CD8-positive, alpha-beta memory T cell (primary cell): Measurements from ENCODE around the gene SLC25A44. TPM values are rescaled to one million over a fixed set of nuclear protein-coding genes. Genes with fewer than 3 reads are reported as not detected.

Source experiments
- polyA plus RNA-seq: library from polyadenylated mRNA; unstranded; fragments of 300-500 nt; fragmentation: Illumina TruSeq; gene quantifications from one replicate; pipeline ENCODE4 v1.2.3, GENCODE V29; 2021
- total RNA-seq, 2 experiments: library from RNA; stranded (reverse); gene quantifications; one replicate each; pipeline ENCODE4 v1.2.3, GENCODE V29; 2021

SLC25A44 gene
- total and polyA plus RNA-seq, 3 experiments from 2014 or later, result 21.4 to 32.4 (median 30.8) TPM

Other genes with a start within 250 kb of the SLC25A44 start
- 100 to 1,000 TPM; 168 to 176 TPM for gene ARHGEF2, start 215.6 kb upstream of the SLC25A44 start, total RNA-seq
- 18.8 TPM for gene ARHGEF2, start 215.6 kb upstream of the SLC25A44 start, polyA plus RNA-seq
- gene SSR2, start 173.2 kb upstream of the SLC25A44 start, total RNA-seq, result 100 to 1,000 TPM; 187 to 190 TPM
- gene SSR2, start 173.2 kb upstream of the SLC25A44 start, polyA plus RNA-seq, result 380 TPM
- gene UBQLN4, start 140.3 kb upstream of the SLC25A44 start, total RNA-seq, result 10 to 100 TPM; 59.4 to 61.9 TPM
- gene UBQLN4, start 140.3 kb upstream of the SLC25A44 start, polyA plus RNA-seq, result 15.6 TPM
- gene LAMTOR2, start 139.3 kb upstream of the SLC25A44 start, total RNA-seq, result 10 to 100 TPM; 61.9 to 67.4 TPM
- gene LAMTOR2, start 139.3 kb upstream of the SLC25A44 start, polyA plus RNA-seq, result 134 TPM
- gene RAB25, start 132.9 kb upstream of the SLC25A44 start, total RNA-seq, result not detected
- 0.76 TPM for gene RAB25, start 132.9 kb upstream of the SLC25A44 start, polyA plus RNA-seq
- gene MEX3A, start 111.6 kb upstream of the SLC25A44 start, total RNA-seq, result 1 to 10 TPM in 1 of 2 experiments, under 1 TPM in 1; 0.24 to 1.0 TPM
- not detected for gene MEX3A, start 111.6 kb upstream of the SLC25A44 start, polyA plus RNA-seq
- 100 to 1,000 TPM; 325 to 335 TPM for gene LMNA, start 79.4 kb upstream of the SLC25A44 start, total RNA-seq
- gene LMNA, start 79.4 kb upstream of the SLC25A44 start, polyA plus RNA-seq, result 13.9 TPM
- gene SEMA4A, start 40.5 kb upstream of the SLC25A44 start, total RNA-seq, result 10 to 100 TPM; 21.6 to 23.0 TPM
- 10.7 TPM for gene SEMA4A, start 40.5 kb upstream of the SLC25A44 start, polyA plus RNA-seq
- 10 to 100 TPM; 85.9 to 88.3 TPM for gene PMF1, start 18.9 kb downstream of the SLC25A44 start, total RNA-seq
- 83.3 TPM for gene PMF1, start 18.9 kb downstream of the SLC25A44 start, polyA plus RNA-seq
- gene BGLAP, start 48.1 kb downstream of the SLC25A44 start, total RNA-seq, result 1 to 10 TPM in 1 of 2 experiments, under 1 TPM in 1; 0.97 to 1.5 TPM
- not detected for gene BGLAP, start 48.1 kb downstream of the SLC25A44 start, polyA plus RNA-seq
- 1 to 10 TPM; 1.9 TPM for gene PAQR6, start 54.0 kb downstream of the SLC25A44 start, total RNA-seq
- 0.53 TPM for gene PAQR6, start 54.0 kb downstream of the SLC25A44 start, polyA plus RNA-seq
- 100 to 1,000 TPM; 110 to 117 TPM for gene SMG5, start 88.7 kb downstream of the SLC25A44 start, total RNA-seq
- 27.3 TPM for gene SMG5, start 88.7 kb downstream of the SLC25A44 start, polyA plus RNA-seq
- 10 to 100 TPM; 10.8 to 11.2 TPM for gene TMEM79, start 90.2 kb downstream of the SLC25A44 start, total RNA-seq
- gene TMEM79, start 90.2 kb downstream of the SLC25A44 start, polyA plus RNA-seq, result 5.6 TPM
- gene GLMP, start 101.6 kb downstream of the SLC25A44 start, total RNA-seq, result 10 to 100 TPM; 19.5 to 20.9 TPM
- gene GLMP, start 101.6 kb downstream of the SLC25A44 start, polyA plus RNA-seq, result 18.9 TPM
- under 1 TPM in 1 of 2 experiments, not detected in 1; 0.35 TPM for gene VHLL, start 105.2 kb downstream of the SLC25A44 start, total RNA-seq
- gene VHLL, start 105.2 kb downstream of the SLC25A44 start, polyA plus RNA-seq, result not detected
- 100 to 1,000 TPM; 526 to 528 TPM for gene CCT3, start 144.2 kb downstream of the SLC25A44 start, total RNA-seq
- 199 TPM for gene CCT3, start 144.2 kb downstream of the SLC25A44 start, polyA plus RNA-seq
- under 1 TPM in 1 of 2 experiments, not detected in 1; 0.53 TPM for gene TSACC, start 144.4 kb downstream of the SLC25A44 start, total RNA-seq
- gene TSACC, start 144.4 kb downstream of the SLC25A44 start, polyA plus RNA-seq, result 0.84 TPM
- gene RHBG, start 175.1 kb downstream of the SLC25A44 start, total RNA-seq, result not detected
- not detected for gene RHBG, start 175.1 kb downstream of the SLC25A44 start, polyA plus RNA-seq